Neutrophil (primary cell): ENCODE measurements around the gene CMSS1.

Source experiments
- H3K27ac ChIP-seq: fragments of 200-600 bp; sonication (generic); 2 replicates; pipeline ENCODE4 v1.5.1; 2016; ENCODE audit warnings: mild to moderate bottlenecking, moderate library complexity
- H3K27me3 ChIP-seq: fragments of 200-600 bp; sonication (generic); 2 replicates; pipeline ENCODE4 v1.6.0; 2016; ENCODE audit warnings: mild to moderate bottlenecking
- H3K36me3 ChIP-seq: fragments of 200-600 bp; sonication (generic); 2 replicates; pipeline ENCODE4 v1.5.1; 2017
- H3K4me1 ChIP-seq, 2 experiments: fragments of 200-600 bp in 1 of 2; sonication (generic) in 1 of 2; 1 replicate in 1 of 2; 2 replicates in 1 of 2; pipeline versions ENCODE4 v1.5.1 to v1.6.1; 2013 to 2016; ENCODE audit warnings: low read depth in 1 of 2, low read length in 1 of 2, mild to moderate bottlenecking in 1 of 2, moderate library complexity in 1 of 2; ENCODE audit not compliant: control insufficient read depth in 1 of 2, insufficient read depth in 1 of 2
- H3K4me3 ChIP-seq, 2 experiments: fragments of 200-600 bp in 1 of 2; sonication (generic) in 1 of 2; 1 replicate in 1 of 2; 2 replicates in 1 of 2; pipeline ENCODE4 v1.5.1; 2013 to 2016; ENCODE audit warnings: low read depth in 1 of 2, low read length in 1 of 2, mild to moderate bottlenecking in 1 of 2, moderate library complexity in 1 of 2
- H3K9me3 ChIP-seq: fragments of 200-600 bp; sonication (generic); 2 replicates; pipeline ENCODE4 v1.5.1; 2016
- TF ChIP-seq, protein P1 (sequence below): fragments of 200-600 bp; sonication (generic); IDR thresholded peaks from 2 replicates; pipeline ENCODE4 v1.5.1; 2016; ENCODE audit warnings: antibody characterized with exemption

The CMSS1 gene

DNA sequence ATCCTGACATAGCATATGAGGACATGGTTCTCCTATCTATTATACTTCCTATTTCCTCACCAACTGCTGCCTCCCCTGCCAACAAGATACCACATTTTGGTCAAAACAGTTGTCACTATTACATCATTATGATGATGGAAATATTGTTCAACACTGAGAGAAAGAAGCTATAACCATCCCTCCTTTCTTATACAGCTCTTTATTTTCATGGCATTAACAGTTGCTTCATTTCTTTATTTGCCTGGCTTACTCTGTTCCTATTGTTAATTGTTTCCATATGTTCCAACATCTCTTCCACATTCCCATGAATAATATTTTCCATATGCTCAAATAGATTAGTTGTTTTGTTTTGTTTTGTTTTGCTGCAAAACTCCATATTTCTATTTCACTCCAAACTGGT, 337.5 kb downstream of the CMSS1 start:
- H3K36me3 ChIP-seq, result no peaks in the 10 kb centered on the region
- H3K27me3 ChIP-seq, result no peaks in the 10 kb centered on the region
- H3K4me1 ChIP-seq, result peaks cover 0 to 6% of the 10 kb centered on the region in 2 experiments
- TF ChIP-seq, protein P1, sequence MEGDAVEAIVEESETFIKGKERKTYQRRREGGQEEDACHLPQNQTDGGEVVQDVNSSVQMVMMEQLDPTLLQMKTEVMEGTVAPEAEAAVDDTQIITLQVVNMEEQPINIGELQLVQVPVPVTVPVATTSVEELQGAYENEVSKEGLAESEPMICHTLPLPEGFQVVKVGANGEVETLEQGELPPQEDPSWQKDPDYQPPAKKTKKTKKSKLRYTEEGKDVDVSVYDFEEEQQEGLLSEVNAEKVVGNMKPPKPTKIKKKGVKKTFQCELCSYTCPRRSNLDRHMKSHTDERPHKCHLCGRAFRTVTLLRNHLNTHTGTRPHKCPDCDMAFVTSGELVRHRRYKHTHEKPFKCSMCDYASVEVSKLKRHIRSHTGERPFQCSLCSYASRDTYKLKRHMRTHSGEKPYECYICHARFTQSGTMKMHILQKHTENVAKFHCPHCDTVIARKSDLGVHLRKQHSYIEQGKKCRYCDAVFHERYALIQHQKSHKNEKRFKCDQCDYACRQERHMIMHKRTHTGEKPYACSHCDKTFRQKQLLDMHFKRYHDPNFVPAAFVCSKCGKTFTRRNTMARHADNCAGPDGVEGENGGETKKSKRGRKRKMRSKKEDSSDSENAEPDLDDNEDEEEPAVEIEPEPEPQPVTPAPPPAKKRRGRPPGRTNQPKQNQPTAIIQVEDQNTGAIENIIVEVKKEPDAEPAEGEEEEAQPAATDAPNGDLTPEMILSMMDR, result no peak
- H3K4me3 ChIP-seq, result no peak overlapping the region
- no peaks in the 10 kb centered on the region for H3K9me3 ChIP-seq
- no peak overlapping the region for H3K27ac ChIP-seq

DNA sequence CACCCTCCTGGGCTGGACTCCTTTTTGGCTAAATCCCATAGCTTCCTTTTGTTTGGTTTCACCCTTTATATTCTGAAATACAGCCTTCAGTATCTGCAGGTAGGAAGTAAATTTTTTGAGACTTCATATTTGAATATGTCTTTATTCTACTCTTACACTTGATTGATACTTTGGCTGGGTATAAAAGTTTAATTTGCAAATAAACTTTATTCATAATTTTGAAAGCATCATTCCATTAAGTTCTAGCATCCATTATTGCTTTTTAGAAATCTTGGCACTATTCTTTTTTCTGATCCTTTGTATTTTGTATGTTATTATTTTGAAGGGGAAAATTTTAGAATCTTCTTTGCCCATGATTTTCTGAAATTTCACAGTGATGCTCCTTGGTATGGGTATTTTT, 337.9 kb downstream of the CMSS1 start:
- H3K27ac ChIP-seq, result no peak overlapping the region
- no peaks in the 10 kb centered on the region for H3K27me3 ChIP-seq
- peaks cover 0 to 6% of the 10 kb centered on the region in 2 experiments for H3K4me1 ChIP-seq
- TF ChIP-seq, protein P1, result no peak
- no peak overlapping the region for H3K4me3 ChIP-seq
- no peaks in the 10 kb centered on the region for H3K36me3 ChIP-seq
- no peaks in the 10 kb centered on the region for H3K9me3 ChIP-seq

DNA sequence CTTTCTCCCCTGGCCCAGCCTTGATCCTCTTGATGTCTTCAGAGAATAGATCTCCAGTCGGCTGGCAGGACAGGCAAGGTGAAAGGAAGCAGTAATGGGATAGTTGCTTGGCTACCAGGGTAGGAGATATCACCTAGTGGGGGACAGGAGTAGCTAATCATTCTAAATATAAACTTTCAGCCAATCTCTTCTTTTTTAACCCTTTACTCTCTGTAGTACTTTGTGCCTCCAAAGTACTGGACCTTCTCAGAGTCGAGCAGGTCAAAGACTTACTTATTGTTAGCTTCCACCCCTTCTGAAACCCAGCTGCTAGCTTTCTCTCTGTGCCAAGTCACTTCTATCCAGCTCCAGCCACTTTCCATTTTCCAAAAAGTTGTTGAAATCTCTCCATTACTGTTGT, 340.0 kb downstream of the CMSS1 start:
- no peaks in the 10 kb centered on the region for H3K36me3 ChIP-seq
- H3K27me3 ChIP-seq, result no peaks in the 10 kb centered on the region
- no peaks in the 10 kb centered on the region for H3K9me3 ChIP-seq
- TF ChIP-seq, protein P1, result no peak
- peaks cover 0 to 6% of the 10 kb centered on the region in 2 experiments for H3K4me1 ChIP-seq
- no peak overlapping the region for H3K4me3 ChIP-seq
- H3K27ac ChIP-seq, result no peak overlapping the region

DNA sequence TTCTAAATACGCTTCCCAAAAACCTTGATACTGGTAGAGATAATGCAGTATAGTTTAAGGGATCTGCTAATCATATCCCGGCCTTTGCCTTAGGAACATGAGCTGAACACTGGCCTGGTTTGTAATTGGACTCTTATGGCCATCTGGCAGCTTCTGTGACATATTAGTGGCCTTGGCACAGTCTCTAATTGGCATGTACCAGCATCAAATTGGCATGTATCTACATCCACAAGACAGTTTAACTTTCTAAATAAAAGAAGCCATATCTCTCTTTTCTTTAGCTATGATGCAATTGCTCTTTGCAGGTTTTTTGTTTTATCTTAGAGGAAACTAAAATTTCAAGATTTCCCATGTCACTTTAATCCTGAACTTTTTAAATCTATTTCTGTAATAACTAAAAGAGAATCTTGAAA, 341.3 kb downstream of the CMSS1 start:
- H3K27me3 ChIP-seq, result no peaks in the 10 kb centered on the region
- TF ChIP-seq, protein P1, result no peak
- H3K36me3 ChIP-seq, result no peaks in the 10 kb centered on the region
- no peaks in the 10 kb centered on the region for H3K9me3 ChIP-seq
- H3K4me3 ChIP-seq, result no peak overlapping the region
- peaks cover 0 to 6% of the 10 kb centered on the region in 2 experiments for H3K4me1 ChIP-seq
- H3K27ac ChIP-seq, result no peak overlapping the region

DNA sequence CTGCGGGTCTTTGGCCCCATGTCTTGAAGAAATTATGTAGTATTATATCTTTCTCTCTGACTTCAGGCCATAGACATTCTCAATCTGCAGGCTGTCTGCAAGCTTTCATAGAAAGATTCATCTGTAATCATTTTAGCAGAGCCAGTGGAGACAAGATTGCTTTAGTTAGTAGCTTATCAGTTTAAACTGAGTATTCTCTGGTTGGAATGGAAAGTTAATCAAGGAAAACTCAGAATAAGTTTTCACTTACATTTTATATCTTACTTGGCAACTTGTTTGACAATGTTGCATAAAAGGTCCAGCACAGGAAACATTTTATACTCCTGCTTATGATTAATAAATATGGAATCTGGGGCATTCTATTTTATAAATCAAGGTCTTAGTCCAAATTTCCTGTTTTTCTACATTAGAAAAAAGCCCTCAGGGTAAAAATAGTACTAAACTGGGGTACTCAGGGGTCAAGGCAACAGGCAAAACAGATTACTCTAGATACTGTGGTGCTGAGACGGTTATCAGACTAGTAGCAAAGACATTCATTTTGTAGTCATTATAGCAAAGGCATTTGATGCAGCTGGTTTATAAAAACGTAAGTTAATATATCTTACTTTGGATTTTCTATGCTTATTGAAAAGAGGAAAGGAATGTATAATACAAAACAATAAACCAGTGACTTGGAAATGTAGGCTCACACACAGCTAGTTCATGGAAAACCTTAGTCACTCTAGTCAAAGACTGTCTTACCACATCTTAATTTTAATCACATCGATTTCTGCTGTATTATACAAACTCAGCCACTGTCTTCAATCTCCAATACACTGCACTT, 341.9 kb downstream of the CMSS1 start:
- no peak overlapping the region for H3K27ac ChIP-seq
- TF ChIP-seq, protein P1, result no peak

More for the DNA sequence above, 341.9 kb downstream of the CMSS1 start:
- H3K36me3 ChIP-seq, result no peaks in the 10 kb centered on the region
- no peaks in the 10 kb centered on the region for H3K27me3 ChIP-seq
- peaks cover 0 to 8% of the 10 kb centered on the region in 2 experiments for H3K4me1 ChIP-seq
- no peak overlapping the region for H3K4me3 ChIP-seq
- no peaks in the 10 kb centered on the region for H3K9me3 ChIP-seq
